ENCODE results near the gene NTSR1.

NTSR1 gene

GRCh38 chr20:62755817-62756724, 47.4 kb downstream of the NTSR1 start:
- no peak for DNase-seq (ENCODE audit: low read depth)

DNA sequence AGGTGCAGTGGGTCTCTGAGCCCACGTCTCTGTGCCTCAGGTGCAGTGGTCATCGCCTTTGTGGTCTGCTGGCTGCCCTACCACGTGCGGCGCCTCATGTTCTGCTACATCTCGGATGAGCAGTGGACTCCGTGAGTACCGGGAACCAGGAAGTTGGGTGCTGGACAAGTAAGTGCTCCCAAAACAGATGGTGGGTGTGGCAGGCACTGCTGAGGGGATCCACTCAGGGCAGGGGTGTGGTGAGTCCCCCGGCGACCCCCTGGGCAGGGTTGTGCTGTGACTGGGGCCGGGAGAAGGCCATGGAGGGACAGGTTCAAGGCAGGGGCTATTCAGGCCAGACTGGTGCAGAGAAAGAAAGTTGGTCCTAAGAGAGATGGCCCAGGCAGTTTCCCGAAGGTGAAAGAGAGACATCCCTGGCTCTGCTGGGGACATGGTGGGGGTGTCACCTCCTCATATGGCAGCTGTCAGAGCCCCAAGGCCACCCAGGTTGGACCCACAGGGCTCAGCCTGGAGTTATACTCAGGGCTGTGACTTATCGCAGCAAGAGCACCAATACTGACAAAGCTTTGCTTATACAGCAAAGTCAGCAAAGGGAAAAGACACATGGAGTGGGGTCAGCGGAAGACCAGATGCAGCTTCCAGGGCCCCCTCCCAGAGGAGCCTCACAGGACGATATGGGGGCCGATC, 49.7 kb downstream of the NTSR1 start:
- DNase-seq (ENCODE audit: low read depth): no peak

- DNase-seq (ENCODE audit: low read depth): no peak
Measured at GRCh38 chr20:62759981-62760431, 51.4 kb downstream of the NTSR1 start.

DNA sequence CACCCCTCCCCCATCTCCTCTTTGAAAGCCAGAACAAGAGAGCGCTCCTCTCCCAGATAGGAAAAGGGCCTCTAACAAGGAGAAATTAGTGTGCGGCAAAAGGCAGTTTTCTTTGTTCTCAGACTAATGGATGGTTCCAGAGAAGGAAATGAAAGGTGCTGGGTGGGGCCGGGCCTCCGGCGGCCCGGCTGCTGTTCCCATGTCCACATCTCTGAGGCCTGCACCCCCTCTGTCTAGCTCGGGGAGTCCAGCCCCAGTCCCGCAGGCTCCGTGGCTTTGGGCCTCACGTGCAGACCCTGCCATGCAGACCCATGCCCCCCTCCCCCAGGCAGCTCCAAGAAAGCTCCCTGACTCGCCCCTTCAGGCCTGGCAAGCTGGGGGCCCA, 51.8 kb downstream of the NTSR1 start:
- no peak for DNase-seq (ENCODE audit: low read depth)

GRCh38 chr20:62760856-62761758, 52.5 kb downstream of the NTSR1 start:
- DNase-seq (ENCODE audit: low read depth): no peak

DNA sequence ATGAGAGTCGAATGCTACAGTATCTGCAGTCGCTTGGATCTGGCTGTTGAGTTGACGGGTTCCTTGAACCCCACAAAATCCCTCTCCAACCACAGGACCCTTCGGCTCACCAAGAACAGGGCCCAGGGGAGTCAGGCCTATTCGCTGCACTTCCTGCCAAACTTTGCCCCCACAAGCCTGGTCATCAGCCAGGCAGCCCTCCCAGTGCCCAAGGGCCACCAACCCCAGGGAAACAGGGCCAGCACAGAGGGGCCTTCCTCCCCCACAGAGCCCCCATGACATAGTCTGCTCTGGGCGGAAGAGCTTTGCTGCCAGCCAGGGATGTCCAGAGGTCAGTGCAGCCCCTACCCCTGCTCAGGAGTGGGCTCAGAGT, 53.1 kb downstream of the NTSR1 start:
- DNase-seq (ENCODE audit: low read depth): no peak

DNA sequence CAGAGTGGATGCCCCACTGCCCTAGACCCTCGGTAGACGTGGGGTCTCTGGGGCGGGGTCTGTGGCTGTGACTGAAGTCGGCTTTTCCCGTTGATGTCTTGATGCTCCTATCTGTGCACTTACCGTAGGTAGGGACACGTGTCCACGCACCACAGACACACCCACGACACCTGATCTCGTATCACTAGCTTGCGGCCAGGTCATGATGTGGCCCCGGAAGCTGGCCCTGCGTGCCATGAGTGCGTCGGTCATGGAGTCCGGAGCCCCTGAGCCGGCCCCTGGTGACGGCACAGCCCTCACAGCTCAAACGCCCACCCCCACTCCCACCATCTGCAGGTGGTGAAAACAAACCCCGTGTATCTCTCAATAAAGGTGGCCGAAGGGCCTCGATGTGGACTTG, 53.7 kb downstream of the NTSR1 start:
- DNase-seq (ENCODE audit: low read depth): no peak

DNA sequence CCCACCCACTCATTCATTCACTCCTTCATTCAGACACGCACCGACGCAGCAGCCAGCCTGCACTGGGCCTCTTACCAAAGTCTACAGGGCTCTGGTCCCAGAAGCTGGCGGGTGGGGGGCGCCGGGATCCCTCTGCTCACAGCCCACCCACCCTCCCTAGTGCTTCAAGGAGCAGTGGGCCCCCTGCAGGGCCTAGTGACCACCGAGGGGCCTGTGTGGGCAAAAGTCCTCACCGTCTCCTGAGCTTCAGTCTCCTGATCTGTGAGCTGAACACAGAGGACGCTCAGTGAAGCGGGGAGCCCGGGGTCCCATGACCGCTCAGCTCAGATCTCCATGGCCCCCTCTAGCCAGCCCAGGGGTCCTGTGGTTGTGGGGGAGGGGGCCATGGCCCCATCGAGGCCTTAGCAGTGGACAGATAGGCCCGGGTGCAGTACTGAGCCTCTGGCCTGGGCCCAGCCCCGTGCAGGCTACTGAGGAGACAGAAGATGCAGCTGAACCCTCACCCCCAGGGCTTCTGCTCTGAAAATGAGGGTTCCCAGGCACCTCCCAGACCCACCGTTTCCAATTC, 54.2 kb downstream of the NTSR1 start:
- DNase-seq (ENCODE audit: low read depth): no peak

DNA sequence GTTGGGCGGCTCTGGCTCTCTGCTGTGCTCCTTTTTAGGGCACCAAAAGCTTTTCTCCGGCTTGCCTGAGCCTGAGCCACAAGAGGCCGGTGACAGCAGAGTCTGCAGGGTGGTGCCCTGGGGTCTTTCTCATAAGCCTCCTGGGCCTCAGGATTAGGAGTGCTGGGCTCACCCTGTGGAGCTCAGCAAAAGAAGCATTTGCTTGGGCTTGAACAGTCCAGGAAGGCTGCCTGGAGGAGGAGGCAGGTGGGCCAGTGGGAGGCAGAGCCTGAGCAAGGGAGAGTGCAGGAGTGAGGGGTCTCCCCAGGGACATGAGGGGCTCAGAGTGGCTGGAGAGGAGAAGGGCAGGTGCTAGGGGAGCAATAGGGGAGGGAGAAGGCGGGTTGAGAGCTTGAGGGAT, 54.8 kb downstream of the NTSR1 start:
- no peak for DNase-seq (ENCODE audit: low read depth)

DNA sequence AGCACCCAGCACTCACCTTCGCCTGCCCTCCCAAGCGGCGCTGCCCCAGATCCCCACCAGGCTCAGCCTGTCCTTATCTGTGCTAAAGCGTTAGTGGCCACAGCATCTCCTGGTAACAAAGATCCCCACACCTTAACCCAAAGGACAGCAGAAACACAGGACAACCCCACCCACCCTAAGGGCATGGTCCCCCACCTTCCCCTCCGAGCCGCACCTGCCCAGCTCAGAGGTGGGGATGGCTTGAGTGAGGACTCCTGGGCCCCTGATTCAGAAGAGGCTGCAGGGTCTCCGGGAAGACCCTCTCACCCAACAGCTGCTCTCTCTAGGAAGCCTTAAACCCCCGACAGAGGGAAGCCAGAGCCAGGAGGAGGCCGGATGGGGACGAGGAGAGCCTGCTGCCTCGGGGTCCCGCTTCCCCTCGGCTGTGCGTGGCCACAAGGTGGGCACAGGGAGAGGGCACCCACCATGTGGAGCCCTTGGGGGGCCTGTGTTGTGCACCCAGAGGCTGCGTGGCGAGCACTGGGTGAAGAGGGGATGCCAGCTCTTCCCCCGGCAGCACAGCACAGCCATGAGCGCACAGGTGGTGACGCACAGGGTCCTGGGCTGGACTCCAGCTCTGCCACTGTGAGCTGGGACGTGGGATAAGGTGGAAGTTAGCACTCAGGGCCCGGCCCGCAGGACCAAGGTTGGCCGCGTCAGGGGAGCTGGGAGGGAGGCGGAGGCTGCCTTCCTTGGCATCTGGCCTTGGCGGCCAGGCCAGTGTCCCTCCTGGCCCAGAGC, 55.7 kb downstream of the NTSR1 start:
- DNase-seq (ENCODE audit: low read depth): no peak

- no peak for DNase-seq (ENCODE audit: low read depth)
Measured at GRCh38 chr20:62765021-62765420, 56.4 kb downstream of the NTSR1 start.

- no peak for DNase-seq (ENCODE audit: low read depth)
Measured at GRCh38 chr20:62765432-62766070, 56.9 kb downstream of the NTSR1 start.

DNA sequence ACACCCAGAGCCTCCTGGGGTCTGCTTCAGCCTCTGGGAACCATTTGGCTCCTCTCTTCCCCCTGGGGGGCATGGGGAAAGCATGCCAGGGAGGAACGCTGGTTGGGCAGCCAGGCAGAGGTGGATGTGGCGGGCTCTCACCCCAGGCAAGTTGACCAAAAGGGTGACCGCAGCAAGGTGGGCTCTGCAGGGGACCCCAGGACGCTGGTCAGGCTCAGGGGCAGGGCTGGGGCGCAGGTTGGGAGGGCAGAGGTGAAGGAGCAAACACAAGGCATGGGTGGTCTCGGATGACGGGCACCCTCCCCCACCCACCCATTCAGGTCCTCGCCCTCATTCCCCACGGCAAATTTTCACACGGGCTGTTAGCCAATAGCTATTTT, 57.4 kb downstream of the NTSR1 start:
- no peak for DNase-seq (ENCODE audit: low read depth)

DNA sequence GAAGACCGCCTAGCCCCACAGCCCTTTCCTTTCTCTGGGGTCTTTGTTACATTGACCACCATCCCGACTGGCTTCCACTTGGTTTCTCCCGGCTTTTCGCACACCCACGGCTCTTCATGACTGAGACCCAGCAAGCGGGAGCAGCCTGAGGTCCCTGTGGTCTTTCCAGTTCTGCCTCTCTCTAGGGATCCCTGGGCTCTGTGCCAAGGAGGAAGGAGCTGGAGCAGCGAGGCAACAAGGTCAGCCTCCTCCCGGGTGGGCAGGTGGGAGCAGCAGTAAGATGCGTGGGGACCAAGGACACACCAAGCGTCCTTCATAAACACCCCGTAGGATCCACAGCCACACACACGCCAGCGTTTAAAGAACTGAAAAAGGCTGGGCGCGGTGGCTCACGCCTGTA, 58.1 kb downstream of the NTSR1 start:
- no peak for DNase-seq (ENCODE audit: low read depth)

DNA sequence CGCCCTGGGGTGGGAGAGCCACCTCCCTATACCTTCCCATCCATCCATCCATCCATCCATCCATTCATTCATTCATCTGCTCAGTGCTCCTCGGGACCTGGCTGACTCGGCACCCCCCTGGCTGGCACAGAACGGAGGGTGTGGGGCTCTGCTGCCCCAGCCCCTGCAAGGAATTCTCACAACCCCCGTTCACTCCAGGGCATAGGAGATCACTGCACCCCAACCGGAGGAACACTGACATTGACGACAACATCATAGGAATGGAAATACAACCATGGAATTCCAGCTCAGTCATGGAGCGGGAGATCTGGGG, 59.6 kb downstream of the NTSR1 start:
- no peak for DNase-seq (ENCODE audit: low read depth)

DNA sequence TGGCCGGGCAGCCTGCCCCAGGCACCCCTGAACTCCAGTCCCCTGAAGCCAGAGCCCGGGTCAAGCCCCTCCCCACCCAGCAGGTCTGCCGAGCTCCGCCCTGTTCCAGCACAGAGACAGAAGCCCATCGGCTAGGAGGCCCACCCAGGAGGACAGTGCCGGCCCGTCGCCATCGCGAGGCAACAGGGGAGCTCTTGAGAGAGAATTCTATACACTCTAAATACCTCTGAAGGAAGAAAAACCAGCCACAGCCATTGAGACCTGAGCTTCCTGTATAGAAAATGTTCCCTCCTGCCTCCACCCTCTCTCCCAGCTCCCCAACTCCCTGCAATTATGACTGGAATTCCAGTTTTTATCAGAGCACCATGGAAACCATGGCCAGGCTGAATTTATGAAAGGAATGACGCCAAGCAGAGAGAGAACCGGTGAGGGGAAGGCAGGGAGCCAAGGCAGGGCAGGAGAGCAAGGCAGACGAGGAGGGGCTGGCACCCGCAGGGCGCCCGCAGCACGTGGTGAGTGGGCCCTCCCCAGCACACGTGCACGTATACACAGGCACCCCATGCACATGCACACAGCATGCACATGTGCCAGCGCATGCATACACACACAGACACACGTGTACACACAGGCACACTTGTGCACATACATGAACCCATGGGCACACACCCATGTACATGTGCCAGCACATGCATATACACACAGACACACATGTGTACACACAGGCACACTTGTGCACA, 60.1 kb downstream of the NTSR1 start:
- no peak for DNase-seq (ENCODE audit: low read depth)

- no peak for DNase-seq (ENCODE audit: low read depth)
Measured at GRCh38 chr20:62769346-62770071, 60.9 kb downstream of the NTSR1 start.

- DNase-seq (ENCODE audit: low read depth): no peak
Measured at GRCh38 chr20:62770111-62770910, 61.7 kb downstream of the NTSR1 start.

- no peak for DNase-seq (ENCODE audit: low read depth)
Measured at GRCh38 chr20:62770916-62771315, 62.3 kb downstream of the NTSR1 start.
